IPS-NIHi11 (cell line): ENCODE measurements around the gene SENP8.

Experiments
- DNase-seq: peaks from one replicate; pipeline ENCODE4 v3.0.0; 2012; ENCODE audit warnings: mixed read lengths, low spot score

The SENP8 gene

GRCh38 chr15:72175186-72176044, 57.2 kb downstream of the SENP8 start:
- DNase-seq: no peak

GRCh38 chr15:72176159-72176558, 58.0 kb downstream of the SENP8 start:
- DNase-seq: no peak

- no peak for DNase-seq
Measured at GRCh38 chr15:72176743-72177142, 58.5 kb downstream of the SENP8 start.

DNA sequence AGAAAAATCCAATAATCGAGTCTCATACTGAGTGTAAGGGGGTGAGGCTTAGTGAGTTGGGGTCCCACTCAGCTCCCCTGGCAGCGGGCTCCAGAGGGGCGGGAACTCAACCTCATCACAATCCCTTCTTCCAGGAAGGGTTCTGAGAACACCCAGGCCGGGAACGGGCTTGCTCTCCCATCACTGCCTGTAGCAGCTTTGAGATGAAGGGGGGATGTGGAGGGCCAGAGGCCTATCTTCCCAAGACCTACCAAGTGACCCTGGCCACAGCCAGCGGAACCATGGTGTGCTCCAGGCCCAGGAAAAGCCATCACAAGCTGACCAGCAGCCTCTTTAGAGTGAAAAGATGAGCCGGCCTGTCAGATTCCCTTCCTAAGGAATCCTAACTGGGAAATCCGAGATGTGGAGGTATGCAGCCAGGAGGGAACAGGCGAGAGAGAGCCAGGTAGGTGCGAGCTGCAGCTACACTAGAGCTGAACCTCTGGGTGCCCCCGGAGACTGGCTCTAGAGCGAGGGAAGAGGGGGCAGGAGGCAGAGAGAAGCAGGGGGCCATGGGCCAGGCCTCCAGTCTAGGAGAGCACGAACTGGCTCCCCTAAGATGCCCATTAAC, 60.9 kb downstream of the SENP8 start:
- no peak for DNase-seq

- DNase-seq: no peak
Measured at GRCh38 chr15:72179950-72180581, 61.9 kb downstream of the SENP8 start.

GRCh38 chr15:72180761-72181324, 62.6 kb downstream of the SENP8 start:
- DNase-seq: no peak

DNA sequence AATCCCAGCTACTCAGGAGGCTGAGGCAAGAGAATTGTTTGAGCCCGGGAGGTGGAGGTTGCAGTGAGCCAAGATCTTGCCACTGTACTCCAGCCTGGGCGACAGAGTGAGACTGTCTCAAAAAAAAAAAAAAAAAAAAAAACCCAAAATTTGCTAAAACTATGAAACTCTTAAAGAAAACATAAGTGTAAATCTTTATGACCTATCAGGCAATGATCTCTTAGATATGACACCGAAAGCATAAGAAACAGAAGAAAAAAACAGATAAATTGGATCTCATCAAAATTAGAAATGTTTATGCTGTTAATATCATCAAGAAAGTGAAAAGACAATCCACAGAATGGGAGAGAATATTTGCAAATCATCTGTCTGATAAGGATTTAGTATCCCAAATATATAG, 64.0 kb downstream of the SENP8 start:
- DNase-seq: no peak

DNA sequence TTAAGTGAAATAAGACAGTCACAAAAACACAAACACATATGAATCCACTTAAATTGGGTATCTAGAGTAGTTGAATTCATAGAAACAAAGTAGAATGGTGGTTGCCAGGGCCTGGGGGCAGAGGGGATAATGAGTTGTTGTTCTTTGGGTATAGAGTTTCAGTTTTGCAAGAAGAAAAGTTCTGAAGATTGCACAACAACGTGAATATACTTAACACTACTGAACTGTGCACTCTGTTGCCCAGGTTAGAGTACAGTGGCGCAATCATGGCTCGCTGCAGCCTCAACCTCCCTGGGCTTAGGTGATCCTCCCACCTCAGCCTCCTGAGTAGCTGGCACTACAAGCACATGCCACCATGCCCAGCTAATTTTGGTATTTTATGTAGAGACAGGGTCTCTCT, 64.5 kb downstream of the SENP8 start:
- DNase-seq: no peak

- DNase-seq: no peak
Measured at GRCh38 chr15:72183781-72184164, 65.6 kb downstream of the SENP8 start.

DNA sequence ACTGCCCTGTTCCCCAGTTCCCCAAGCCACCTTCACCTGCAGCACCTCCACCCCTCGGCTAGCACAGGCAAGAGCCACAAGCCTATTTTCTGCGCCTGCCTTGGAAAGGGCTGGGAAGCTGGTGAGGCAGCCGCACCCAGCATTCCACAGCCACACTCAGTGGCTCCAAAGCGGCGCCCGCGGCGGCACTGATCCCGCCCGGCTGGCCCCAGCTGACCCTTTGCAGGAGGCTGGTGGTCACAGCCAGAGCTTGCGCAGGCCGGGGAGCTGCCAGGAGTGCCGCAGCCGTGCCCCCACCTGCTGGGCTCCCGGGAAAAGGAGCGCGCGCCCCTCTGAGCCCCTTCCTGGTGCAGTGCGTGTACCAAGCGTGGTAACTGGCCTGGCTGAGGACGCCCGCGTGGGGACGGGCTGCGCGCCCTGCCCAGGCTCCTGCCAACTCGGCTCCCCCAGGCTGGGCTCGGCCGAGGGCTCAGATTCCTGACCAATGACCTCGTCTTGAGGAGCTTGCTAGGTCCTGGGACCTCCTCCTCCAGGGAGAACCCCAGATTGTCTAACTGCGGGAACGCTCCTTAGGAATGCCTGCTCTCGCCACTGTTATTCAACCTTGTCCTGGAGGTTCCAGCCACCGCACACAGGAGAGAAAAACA, 66.1 kb downstream of the SENP8 start:
- peak; percentile 82 for DNase-seq

- DNase-seq: no peak
Measured at GRCh38 chr15:72189250-72189902, 71.2 kb downstream of the SENP8 start.

DNA sequence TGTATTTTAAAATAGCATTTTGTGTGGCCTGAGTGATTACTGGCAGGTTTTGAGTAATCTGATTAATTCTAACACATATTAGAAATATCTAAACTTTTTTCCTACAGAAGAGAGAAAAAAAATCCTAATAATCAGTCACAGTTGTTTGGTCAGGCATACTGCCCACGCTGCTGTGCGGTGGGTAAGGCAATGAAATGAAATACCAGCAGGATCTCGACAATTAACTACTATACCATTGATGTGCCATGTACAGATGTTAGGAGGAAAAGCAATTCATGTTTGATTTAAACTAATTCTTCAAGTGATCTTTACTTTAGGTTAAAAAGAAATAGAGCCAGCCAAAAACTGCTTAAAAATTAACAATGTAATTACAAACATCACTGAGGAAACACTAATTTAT, 74.2 kb downstream of the SENP8 start:
- no peak for DNase-seq
